HEK293T (cell line): ENCODE data around the gene HIVEP3.

ENCODE experiments used
- ARNT ChIP-seq: fragments of 450-650 bp; IDR thresholded peaks from 2 replicates; pipeline ENCODE4 v1.6.1; 2017; ENCODE audit warnings: mild to moderate bottlenecking
- BHLHE40 ChIP-seq: fragments of 450-650 bp; IDR thresholded peaks from 2 replicates; pipeline ENCODE4 v1.6.1; 2016; ENCODE audit warnings: mild to moderate bottlenecking, moderate library complexity, borderline replicate concordance
- ELF4 ChIP-seq: fragments of 450-650 bp; IDR thresholded peaks from 2 replicates; pipeline ENCODE4 v1.6.1; 2017; ENCODE audit warnings: antibody characterized with exemption
- FOXA1 ChIP-seq: fragments of 450-650 bp; IDR thresholded peaks from 2 replicates; pipeline ENCODE4 v1.6.1; 2016; ENCODE audit warnings: mild to moderate bottlenecking
- FOXK2 ChIP-seq: fragments of 450-650 bp; IDR thresholded peaks from 2 replicates; pipeline ENCODE4 v1.6.1; 2016; ENCODE audit warnings: mild to moderate bottlenecking
- FOXM1 ChIP-seq: fragments of 450-650 bp; IDR thresholded peaks from 2 replicates; pipeline ENCODE4 v1.6.1; 2017; ENCODE audit warnings: mild to moderate bottlenecking, borderline replicate concordance
- HDGF ChIP-seq: fragments of 450-650 bp; IDR thresholded peaks from 2 replicates; pipeline ENCODE4 v1.6.1; 2017; ENCODE audit warnings: antibody characterized with exemption, borderline replicate concordance
- L3MBTL2 ChIP-seq: fragments of 450-650 bp; conservative IDR thresholded peaks from 2 replicates; pipeline ENCODE4 v1.6.1; 2016; ENCODE audit warnings: mild to moderate bottlenecking
- LEF1 ChIP-seq: fragments of 450-650 bp; IDR thresholded peaks from 2 replicates; pipeline ENCODE4 v1.6.1; 2017; ENCODE audit warnings: mild to moderate bottlenecking, borderline replicate concordance
- SP1 ChIP-seq: fragments of 450-650 bp; IDR thresholded peaks from 2 replicates; pipeline ENCODE4 v1.6.1; 2017
- SUZ12 ChIP-seq: fragments of 450-650 bp; IDR thresholded peaks from 2 replicates; pipeline ENCODE4 v1.6.1; 2016; ENCODE audit warnings: mild to moderate bottlenecking
- TARDBP ChIP-seq: fragments of 450-650 bp; IDR thresholded peaks from 2 replicates; pipeline ENCODE4 v1.6.1; 2016
- ZNF384 ChIP-seq: fragments of 450-650 bp; IDR thresholded peaks from 2 replicates; pipeline ENCODE4 v1.6.1; 2016
- TF ChIP-seq, protein P1 (sequence below): fragments of 450-650 bp; IDR thresholded peaks from 2 replicates; pipeline ENCODE4 v1.6.1; 2016

GRCh38 chr1:41838266-41838665 lies 80.5 kb downstream of the HIVEP3 start:
- TF ChIP-seq FOXK2 (no peak), FOXA1 (no peak), ELF4 (no peak), BHLHE40 (no peak), FOXM1 (no peak), SUZ12 (no peak), SP1 (no peak), ARNT (no peak), ZNF384 (no peak), L3MBTL2 (no peak), HDGF (no peak), TARDBP (no peak), LEF1 (no peak)
- TF ChIP-seq, protein P1, sequence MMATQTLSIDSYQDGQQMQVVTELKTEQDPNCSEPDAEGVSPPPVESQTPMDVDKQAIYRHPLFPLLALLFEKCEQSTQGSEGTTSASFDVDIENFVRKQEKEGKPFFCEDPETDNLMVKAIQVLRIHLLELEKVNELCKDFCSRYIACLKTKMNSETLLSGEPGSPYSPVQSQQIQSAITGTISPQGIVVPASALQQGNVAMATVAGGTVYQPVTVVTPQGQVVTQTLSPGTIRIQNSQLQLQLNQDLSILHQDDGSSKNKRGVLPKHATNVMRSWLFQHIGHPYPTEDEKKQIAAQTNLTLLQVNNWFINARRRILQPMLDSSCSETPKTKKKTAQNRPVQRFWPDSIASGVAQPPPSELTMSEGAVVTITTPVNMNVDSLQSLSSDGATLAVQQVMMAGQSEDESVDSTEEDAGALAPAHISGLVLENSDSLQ: no peak
